GM19025 (cell line): ENCODE data around the gene EXPH5.

Source experiments
- ATAC-seq: cut with Tn5 transposase; IDR thresholded peaks from one replicate; pipeline ENCODE4 v1.9.1; 2021; ENCODE audit warnings: mild to moderate bottlenecking, low read depth, moderate library complexity; ENCODE audit not compliant: unreplicated experiment

Gene EXPH5

GRCh38 chr11:108527382-108527781 is 66.2 kb downstream of the EXPH5 start:
- no peak for ATAC-seq

GRCh38 chr11:108525161-108525560 is 68.4 kb downstream of the EXPH5 start:
- no peak for ATAC-seq

- no peak for ATAC-seq
These were observed 69.1 kb downstream of the EXPH5 start for GRCh38 chr11:108524422-108524821.

DNA sequence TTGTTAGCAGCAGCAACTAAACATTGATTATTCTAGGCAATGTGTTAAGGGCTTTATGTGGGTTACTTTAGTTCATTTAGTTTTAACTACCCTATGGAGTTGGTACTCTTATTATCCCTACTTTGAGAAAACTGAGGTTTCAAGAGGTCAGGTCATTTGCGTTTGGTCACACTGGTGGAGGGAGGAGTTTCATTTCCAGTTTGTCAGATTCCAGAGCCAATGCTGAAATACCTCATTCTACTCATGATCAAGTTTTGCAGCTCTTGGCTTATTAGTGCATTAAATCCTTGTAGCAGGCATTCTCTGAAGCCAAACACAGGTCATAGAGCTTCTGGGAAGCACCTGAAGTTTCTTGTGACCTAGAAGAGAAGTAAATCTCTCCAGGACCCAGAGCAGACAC is 71.2 kb downstream of the EXPH5 start:
- ATAC-seq = no peak

DNA sequence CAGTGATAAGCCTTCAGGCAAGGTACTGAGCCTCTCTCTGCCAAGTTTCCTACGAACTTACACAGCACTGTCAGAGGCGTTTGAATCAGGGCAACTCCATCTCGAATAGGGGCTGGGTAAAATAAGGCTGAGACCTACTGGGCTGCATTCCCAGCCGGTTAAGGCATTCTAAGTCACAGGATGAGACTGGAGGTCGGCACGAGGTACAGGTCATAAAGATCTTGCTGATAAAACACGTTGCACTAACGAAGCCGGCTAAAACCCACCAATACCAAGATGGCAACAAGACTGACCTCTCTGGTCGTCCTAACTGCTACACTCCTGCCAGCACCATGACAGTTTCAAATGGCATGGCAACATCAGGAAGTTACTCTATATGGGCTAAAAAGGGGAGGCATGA is 75.0 kb downstream of the EXPH5 start:
- ATAC-seq = no peak

- ATAC-seq = no peak
These were observed 77.4 kb downstream of the EXPH5 start for GRCh38 chr11:108516125-108516524.

DNA sequence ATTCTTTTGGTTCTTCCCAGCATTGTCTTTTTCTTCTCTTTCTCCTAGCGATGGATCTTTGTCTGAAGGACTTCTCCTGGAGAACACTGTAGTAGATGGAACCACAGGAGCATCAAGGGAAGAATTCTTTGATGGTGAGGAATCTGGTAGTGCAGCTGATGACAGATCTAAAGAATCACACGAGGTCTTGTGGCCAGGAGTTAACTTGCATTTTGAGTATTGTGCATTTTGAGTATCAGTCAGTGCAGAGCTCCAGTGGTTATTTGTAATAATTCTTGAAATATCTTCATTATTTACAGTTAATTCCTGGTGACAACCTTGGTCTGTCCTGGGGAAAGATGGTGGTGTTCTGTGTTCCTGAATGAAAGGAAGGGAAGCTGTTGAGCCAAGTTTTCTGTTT is 80.9 kb downstream of the EXPH5 start:
- no peak for ATAC-seq

DNA sequence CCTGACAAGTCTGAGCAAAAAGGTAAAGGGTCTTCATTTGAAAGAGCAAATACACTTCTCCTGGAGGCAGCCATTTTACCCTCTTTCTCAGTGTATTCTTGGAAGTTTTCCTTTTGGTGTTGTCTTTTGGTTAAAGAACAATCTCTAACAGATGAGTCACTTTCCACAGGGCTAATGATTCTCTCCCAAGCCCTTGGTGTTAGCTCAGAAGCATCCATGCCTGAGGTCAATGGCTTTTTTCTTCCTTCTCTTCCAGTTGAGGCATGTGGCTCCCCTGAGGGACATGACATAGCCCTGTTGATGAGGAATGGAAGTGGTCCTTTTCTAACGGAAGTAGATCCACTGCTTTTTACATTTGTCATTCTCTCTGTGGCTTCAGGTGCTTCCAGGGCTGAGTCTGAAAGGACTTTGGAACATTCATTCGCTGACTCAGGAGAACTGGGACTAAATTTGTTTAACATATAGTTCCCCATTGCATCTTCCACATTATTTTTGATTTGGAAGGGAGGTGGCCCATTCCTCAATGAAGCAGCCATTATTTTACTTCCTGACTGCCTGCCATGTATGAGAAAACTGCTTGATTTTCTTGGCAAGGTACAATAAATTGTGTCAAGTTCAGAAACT is 81.6 kb downstream of the EXPH5 start:
- ATAC-seq = no peak

DNA sequence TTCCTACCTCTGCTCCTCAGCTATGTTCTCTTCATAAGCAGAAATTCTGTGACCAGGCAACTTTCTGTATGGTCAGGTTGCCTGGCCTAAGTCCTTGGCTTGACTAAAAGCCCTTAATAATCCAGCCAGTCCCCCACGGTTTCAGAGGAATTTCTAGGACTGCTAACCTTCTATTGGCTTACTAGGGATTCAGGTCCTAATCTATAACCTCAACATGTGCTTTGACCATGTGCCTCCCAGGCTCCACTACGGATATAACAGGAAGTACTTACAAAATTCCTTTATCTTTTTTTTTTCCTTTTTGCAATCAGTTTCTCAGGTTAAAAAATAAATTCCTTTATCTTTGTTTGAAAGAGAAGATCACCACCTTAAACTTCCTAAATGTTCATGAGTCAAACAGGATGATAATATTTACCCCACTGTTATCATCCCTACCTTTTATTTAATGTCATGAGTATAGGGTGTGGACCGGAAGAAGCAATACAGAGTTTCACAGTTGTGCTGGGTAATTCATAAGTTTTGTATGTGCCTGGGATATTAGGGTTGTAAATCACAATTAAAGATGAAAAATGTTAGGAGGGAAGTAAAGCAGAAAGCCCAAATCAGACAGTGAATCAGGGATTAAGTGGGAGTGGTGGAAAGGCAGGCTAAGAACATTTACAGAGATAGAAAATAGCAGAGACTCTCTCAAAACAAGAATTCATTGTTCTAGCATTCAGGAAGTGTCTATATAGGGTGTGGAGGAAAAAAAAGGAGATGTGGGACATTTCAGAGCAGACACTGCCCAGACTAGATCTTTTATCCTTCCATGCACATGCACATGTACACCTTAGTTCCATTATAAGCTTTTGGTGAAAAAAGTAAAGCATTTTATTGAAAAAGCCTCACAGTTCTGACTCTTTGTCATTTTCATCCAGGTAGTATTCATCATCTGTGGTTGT is 84.6 kb downstream of the EXPH5 start:
- no peak for ATAC-seq

GRCh38 chr11:108501396-108501795 is 92.2 kb downstream of the EXPH5 start:
- ATAC-seq = no peak

- no peak for ATAC-seq
These were observed 92.8 kb downstream of the EXPH5 start for GRCh38 chr11:108500721-108501120.

GRCh38 chr11:108500169-108500568 is 93.4 kb downstream of the EXPH5 start:
- no peak for ATAC-seq

- peak; percentile 2 for ATAC-seq
These were observed 94.7 kb downstream of the EXPH5 start for GRCh38 chr11:108498816-108499408.

DNA sequence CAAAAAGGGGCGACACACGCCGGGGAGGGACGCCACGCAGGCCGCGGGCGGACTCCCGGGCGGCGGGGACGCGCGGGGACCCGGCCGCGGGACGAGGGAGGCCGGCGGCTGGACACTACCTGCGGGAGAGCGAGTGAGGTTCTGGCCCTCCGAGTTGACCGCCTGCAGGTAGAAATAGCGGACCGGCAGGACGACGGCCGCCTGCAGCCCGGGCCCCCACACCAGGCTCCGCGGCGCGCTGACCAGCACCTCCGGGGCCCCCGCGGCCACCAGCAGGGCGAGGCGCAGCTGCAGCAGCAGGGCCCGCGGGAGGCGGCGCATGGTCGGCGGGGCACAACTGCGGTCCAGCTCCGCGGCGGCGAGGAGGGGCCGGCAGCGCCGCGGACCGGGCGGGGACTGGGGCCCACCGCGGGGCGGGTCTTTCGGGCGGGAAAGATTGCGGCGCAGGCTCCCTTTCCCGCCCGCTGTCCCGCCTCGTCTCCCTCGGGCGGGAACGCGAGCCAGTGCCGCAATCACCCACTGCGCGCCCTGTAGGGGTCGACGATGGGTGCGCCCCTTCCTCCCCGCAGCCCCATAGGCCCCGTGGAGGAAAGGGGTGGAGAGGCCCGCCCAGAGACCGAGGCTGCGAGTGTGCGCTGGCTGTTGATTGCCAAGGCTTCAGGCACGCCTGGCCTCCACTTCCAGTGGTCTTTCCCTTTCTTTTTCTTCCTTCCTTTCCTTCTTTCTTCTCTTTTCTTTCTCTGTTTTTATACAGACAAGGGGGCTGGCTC is 95.3 kb downstream of the EXPH5 start, which contains the start of gene POGLUT3:
POGLUT3 (minus strand) TSS at position 339 of the 770 bp plus-strand sequence; CDS start at position 321, 18 bp downstream.
- ATAC-seq = peak; percentile 54

- ATAC-seq = peak; percentile 39
These were observed 96.1 kb downstream of the EXPH5 start for GRCh38 chr11:108497317-108498045.

GRCh38 chr11:108496643-108497256 is 96.8 kb downstream of the EXPH5 start:
- no peak for ATAC-seq

- no peak for ATAC-seq
These were observed 98.2 kb downstream of the EXPH5 start for GRCh38 chr11:108495326-108495725.

DNA sequence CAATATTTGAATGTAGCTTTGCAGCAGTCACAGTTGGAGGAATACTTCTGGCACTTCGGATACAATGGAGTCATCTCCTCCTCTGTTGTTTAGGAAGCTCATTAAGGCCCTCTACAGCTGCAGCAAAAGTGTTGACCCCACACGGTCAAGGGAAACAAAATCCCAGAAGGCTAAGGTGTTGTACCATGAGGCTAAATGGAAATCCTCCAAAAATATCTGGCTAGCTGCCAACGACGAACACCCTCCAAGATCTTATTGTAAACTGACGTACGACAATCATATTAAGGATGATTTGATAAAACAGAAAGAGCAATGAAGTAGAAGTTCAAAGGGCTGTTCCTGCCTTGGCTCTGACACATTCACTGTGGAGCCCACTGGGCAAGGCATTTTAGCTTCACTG is 99.4 kb downstream of the EXPH5 start:
- no peak for ATAC-seq

DNA sequence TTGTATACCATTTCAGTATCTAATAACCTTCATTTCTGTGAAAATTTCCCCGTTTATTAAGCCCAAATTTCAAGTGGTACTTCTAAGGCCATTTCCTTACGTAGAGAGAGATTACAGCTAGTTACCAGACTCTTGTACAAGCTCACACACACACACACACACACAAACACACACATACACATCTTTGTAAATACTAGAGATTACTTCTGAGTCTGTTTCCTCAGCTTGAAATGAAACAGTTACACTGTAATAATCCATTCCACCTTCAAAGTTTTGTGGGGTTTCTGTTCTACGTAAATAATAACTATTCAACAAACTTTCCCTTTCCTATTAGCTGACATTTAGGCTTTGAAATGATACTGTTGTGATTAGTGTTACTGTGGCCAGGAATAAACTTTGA is 101.6 kb downstream of the EXPH5 start:
- no peak for ATAC-seq

DNA sequence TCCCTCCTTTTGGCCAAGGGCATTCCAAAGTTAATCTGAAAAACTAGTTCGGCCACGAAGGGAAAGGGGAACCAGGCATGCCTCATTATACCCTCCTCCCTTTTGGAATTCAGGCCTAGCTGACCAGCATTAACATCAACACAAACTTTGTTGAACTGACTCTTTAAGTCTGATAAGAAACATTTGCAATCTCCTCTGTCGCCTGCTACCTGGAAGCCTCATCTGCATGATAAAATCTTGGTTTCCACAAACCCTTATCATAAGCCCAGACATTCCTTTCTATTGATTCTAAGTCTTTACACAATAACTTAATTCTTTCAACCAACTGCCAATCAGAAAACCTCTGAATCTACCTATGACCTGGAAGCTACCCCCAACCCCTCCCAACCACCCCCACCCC is 106.7 kb downstream of the EXPH5 start:
- ATAC-seq = no peak
